ENCODE measurements around the gene ESRP2.

ESRP2 gene

GRCh38 chr16:68257251-68257905 lies 21.5 kb upstream of the ESRP2 start:
- Histone ChIP-seq H3K4me3 (ENCODE audit: low read length) (peak overlapping the region; percentile 46), H3K36me3 (ENCODE audit: control insufficient read depth, low read length) (no peaks in the 10 kb centered on the region), H3K4me2 (ENCODE audit: low read length) (peak overlapping the region; percentile 74), H3K27me3 (ENCODE audit: control insufficient read depth, low read length) (no peaks in the 10 kb centered on the region), H3K9me2 (replicated peaks; ENCODE audit: control insufficient read depth, low read length) (no peaks in the 10 kb centered on the region), H3K4me1 (ENCODE audit: control insufficient read depth, low read length) (peaks cover 24% of the 10 kb centered on the region), H3K27ac (ENCODE audit: low read depth, low read length) (peak overlapping the region; percentile 69), H3F3A (ENCODE audit: control insufficient read depth, insufficient read depth) (peaks cover 3% of the 10 kb centered on the region; the same call in 1 of the 2 replicates), H3K79me2 (ENCODE audit: control insufficient read depth, low read length) (no peaks in the 10 kb centered on the region), H4K20me1 (ENCODE audit: control insufficient read depth, insufficient read depth, low read depth, low read length) (no peaks in the 10 kb centered on the region), H3K9me3 (ENCODE audit: control insufficient read depth, insufficient read depth, low read length) (no peaks in the 10 kb centered on the region)
- no peak for TF ChIP-seq EZH2phosphoT487 (IDR thresholded peaks at IDR 0.05; ENCODE audit: borderline replicate concordance, low read length)
- TF ChIP-seq, protein P1, sequence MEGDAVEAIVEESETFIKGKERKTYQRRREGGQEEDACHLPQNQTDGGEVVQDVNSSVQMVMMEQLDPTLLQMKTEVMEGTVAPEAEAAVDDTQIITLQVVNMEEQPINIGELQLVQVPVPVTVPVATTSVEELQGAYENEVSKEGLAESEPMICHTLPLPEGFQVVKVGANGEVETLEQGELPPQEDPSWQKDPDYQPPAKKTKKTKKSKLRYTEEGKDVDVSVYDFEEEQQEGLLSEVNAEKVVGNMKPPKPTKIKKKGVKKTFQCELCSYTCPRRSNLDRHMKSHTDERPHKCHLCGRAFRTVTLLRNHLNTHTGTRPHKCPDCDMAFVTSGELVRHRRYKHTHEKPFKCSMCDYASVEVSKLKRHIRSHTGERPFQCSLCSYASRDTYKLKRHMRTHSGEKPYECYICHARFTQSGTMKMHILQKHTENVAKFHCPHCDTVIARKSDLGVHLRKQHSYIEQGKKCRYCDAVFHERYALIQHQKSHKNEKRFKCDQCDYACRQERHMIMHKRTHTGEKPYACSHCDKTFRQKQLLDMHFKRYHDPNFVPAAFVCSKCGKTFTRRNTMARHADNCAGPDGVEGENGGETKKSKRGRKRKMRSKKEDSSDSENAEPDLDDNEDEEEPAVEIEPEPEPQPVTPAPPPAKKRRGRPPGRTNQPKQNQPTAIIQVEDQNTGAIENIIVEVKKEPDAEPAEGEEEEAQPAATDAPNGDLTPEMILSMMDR (IDR thresholded peaks at IDR 0.05; ENCODE audit: low read depth, low read length, poor library complexity, severe bottlenecking) = no peak

GRCh38 chr16:68255712-68256111 lies 19.8 kb upstream of the ESRP2 start:
- Histone ChIP-seq H4K20me1 (ENCODE audit: control insufficient read depth, insufficient read depth, low read depth, low read length) (no peaks in the 10 kb centered on the region), H3K9me2 (replicated peaks; ENCODE audit: control insufficient read depth, low read length) (no peaks in the 10 kb centered on the region), H3F3A (ENCODE audit: control insufficient read depth, insufficient read depth) (peaks cover 3% of the 10 kb centered on the region; the same call in 1 of the 2 replicates), H3K9me3 (ENCODE audit: control insufficient read depth, insufficient read depth, low read length) (no peaks in the 10 kb centered on the region), H3K4me3 (ENCODE audit: low read length) (no peak overlapping the region), H3K4me2 (ENCODE audit: low read length) (no peak overlapping the region), H3K79me2 (ENCODE audit: control insufficient read depth, low read length) (no peaks in the 10 kb centered on the region), H3K4me1 (ENCODE audit: control insufficient read depth, low read length) (peaks cover 38% of the 10 kb centered on the region), H3K27me3 (ENCODE audit: control insufficient read depth, low read length) (no peaks in the 10 kb centered on the region), H3K36me3 (ENCODE audit: control insufficient read depth, low read length) (peaks cover 6% of the 10 kb centered on the region), H3K27ac (ENCODE audit: low read depth, low read length) (no peak overlapping the region)
- TF ChIP-seq, protein P1 (IDR thresholded peaks at IDR 0.05; ENCODE audit: low read depth, low read length, poor library complexity, severe bottlenecking) = no peak
- no peak for TF ChIP-seq EZH2phosphoT487 (IDR thresholded peaks at IDR 0.05; ENCODE audit: borderline replicate concordance, low read length)

DNA sequence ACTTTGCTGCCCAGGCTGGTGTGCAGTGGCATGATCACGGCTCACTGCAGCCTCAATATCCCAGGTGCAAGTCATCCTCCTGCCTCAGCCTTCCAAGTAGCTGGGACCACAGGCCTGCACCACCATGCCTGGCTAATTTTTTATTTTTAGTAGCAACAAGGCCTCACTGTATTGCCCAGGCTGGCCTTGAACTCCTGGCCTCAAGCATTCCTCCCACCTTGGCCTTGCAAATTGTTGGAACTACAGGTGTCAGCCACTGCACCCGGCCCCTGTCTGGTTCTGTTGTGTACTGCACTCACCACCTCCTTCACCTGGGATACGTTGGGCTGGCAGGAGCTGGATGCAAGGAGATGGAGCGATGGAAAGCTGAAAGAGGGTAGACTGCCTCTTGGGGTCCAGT lies 17.8 kb upstream of the ESRP2 start:
- Histone ChIP-seq H3K9me3 (ENCODE audit: control insufficient read depth, insufficient read depth, low read length) (no peaks in the 10 kb centered on the region), H3K79me2 (ENCODE audit: control insufficient read depth, low read length) (no peaks in the 10 kb centered on the region), H3K9me2 (replicated peaks; ENCODE audit: control insufficient read depth, low read length) (no peaks in the 10 kb centered on the region), H3K36me3 (ENCODE audit: control insufficient read depth, low read length) (peaks cover 7% of the 10 kb centered on the region), H3K27ac (ENCODE audit: low read depth, low read length) (no peak overlapping the region), H3K4me3 (ENCODE audit: low read length) (no peak overlapping the region), H3K27me3 (ENCODE audit: control insufficient read depth, low read length) (no peaks in the 10 kb centered on the region), H3K4me2 (ENCODE audit: low read length) (no peak overlapping the region), H4K20me1 (ENCODE audit: control insufficient read depth, insufficient read depth, low read depth, low read length) (no peaks in the 10 kb centered on the region), H3F3A (ENCODE audit: control insufficient read depth, insufficient read depth) (peaks cover 3% of the 10 kb centered on the region; the same call in 1 of the 2 replicates), H3K4me1 (ENCODE audit: control insufficient read depth, low read length) (peaks cover 38% of the 10 kb centered on the region)
- no peak for TF ChIP-seq EZH2phosphoT487 (IDR thresholded peaks at IDR 0.05; ENCODE audit: borderline replicate concordance, low read length)
- TF ChIP-seq, protein P1 (IDR thresholded peaks at IDR 0.05; ENCODE audit: low read depth, low read length, poor library complexity, severe bottlenecking) = no peak
